ENCODE measurements around the gene IGFBP2.
A peak's percentile ranks its signal among the peaks of the same experiment; 100 is the strongest.

IGFBP2 gene

GRCh38 chr2:216632952-216633615 is at the start of gene IGFBP2:
IGFBP2 (plus strand) TSS chr2:216633420; CDS start chr2:216633524, 104 bp downstream.
- peak; percentile 26 for DNase-seq (ENCODE audit: low read depth)

- no peak for DNase-seq (ENCODE audit: low read depth)
These were observed 49.6 kb upstream of the IGFBP2 start for GRCh38 chr2:216583606-216584005.

GRCh38 chr2:216584112-216584511 is 49.1 kb upstream of the IGFBP2 start:
- no peak for DNase-seq (ENCODE audit: low read depth)

GRCh38 chr2:216585441-216585840 is 47.8 kb upstream of the IGFBP2 start:
- no peak for DNase-seq (ENCODE audit: low read depth)

- no peak for DNase-seq (ENCODE audit: low read depth)
These were observed 44.1 kb upstream of the IGFBP2 start for GRCh38 chr2:216588861-216589710.

- peak; percentile 21 for DNase-seq (ENCODE audit: low read depth)
These were observed 43.4 kb upstream of the IGFBP2 start for GRCh38 chr2:216589791-216590190.

- DNase-seq (ENCODE audit: low read depth): peak; percentile 47
These were observed 42.4 kb upstream of the IGFBP2 start for GRCh38 chr2:216590780-216591179.

GRCh38 chr2:216591480-216591879 is 41.7 kb upstream of the IGFBP2 start:
- DNase-seq (ENCODE audit: low read depth): no peak

GRCh38 chr2:216594081-216594480 is 39.1 kb upstream of the IGFBP2 start:
- no peak for DNase-seq (ENCODE audit: low read depth)

- DNase-seq (ENCODE audit: low read depth): peak; percentile 95
These were observed 36.8 kb upstream of the IGFBP2 start for GRCh38 chr2:216596236-216596979.

GRCh38 chr2:216596980-216597509 is 36.2 kb upstream of the IGFBP2 start:
- peak; percentile 73 for DNase-seq (ENCODE audit: low read depth)

- DNase-seq (ENCODE audit: low read depth): peak; percentile 27
These were observed 35.4 kb upstream of the IGFBP2 start for GRCh38 chr2:216597825-216598224.

- no peak for DNase-seq (ENCODE audit: low read depth)
These were observed 31.4 kb upstream of the IGFBP2 start for GRCh38 chr2:216601632-216602409.

- DNase-seq (ENCODE audit: low read depth): no peak
These were observed 30.0 kb upstream of the IGFBP2 start for GRCh38 chr2:216603010-216603883.

GRCh38 chr2:216603884-216604245 is 29.4 kb upstream of the IGFBP2 start:
- no peak for DNase-seq (ENCODE audit: low read depth)

GRCh38 chr2:216604458-216604857 is 28.8 kb upstream of the IGFBP2 start:
- DNase-seq (ENCODE audit: low read depth): no peak

- DNase-seq (ENCODE audit: low read depth): no peak
These were observed 26.5 kb upstream of the IGFBP2 start for GRCh38 chr2:216606551-216607276.

GRCh38 chr2:216607277-216607560 is 26.0 kb upstream of the IGFBP2 start:
- no peak for DNase-seq (ENCODE audit: low read depth)

GRCh38 chr2:216608525-216608924 is 24.7 kb upstream of the IGFBP2 start:
- no peak for DNase-seq (ENCODE audit: low read depth)

All from EH (cell line).